T-helper 1 cell treated with Interleukin-12 subunit alpha and Interleukin-12 subunit beta and Interleukin-4 antibody, amounts not matched to agents 30 ng/mL and 1 ng/mL, for 36 hours (primary cell): ENCODE measurements around the gene EXOSC1. TPM values are rescaled to one million over a fixed set of nuclear protein-coding genes. Genes with fewer than 3 reads are reported as not detected.
"Not testable (repeated sequence)": the region's sequence is repeated elsewhere in the genome, so short reads cannot be mapped to it uniquely, and the experiment has no call there.

Source experiments
- intact Hi-C: fragments of 100-400 bp; cut with micrococcal nuclease; formaldehyde crosslinking; loops from one replicate; pipeline ENCODE4 v1.15.1; 2024
- total RNA-seq: library from RNA; stranded (reverse); gene quantifications from 2 replicates; pipeline ENCODE4 v1.2.3, GENCODE V29; 2022

Gene EXOSC1, protein sequence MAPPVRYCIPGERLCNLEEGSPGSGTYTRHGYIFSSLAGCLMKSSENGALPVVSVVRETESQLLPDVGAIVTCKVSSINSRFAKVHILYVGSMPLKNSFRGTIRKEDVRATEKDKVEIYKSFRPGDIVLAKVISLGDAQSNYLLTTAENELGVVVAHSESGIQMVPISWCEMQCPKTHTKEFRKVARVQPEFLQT
- total RNA-seq, result 53.8 and 57.6 TPM in 2 replicates

DNA sequence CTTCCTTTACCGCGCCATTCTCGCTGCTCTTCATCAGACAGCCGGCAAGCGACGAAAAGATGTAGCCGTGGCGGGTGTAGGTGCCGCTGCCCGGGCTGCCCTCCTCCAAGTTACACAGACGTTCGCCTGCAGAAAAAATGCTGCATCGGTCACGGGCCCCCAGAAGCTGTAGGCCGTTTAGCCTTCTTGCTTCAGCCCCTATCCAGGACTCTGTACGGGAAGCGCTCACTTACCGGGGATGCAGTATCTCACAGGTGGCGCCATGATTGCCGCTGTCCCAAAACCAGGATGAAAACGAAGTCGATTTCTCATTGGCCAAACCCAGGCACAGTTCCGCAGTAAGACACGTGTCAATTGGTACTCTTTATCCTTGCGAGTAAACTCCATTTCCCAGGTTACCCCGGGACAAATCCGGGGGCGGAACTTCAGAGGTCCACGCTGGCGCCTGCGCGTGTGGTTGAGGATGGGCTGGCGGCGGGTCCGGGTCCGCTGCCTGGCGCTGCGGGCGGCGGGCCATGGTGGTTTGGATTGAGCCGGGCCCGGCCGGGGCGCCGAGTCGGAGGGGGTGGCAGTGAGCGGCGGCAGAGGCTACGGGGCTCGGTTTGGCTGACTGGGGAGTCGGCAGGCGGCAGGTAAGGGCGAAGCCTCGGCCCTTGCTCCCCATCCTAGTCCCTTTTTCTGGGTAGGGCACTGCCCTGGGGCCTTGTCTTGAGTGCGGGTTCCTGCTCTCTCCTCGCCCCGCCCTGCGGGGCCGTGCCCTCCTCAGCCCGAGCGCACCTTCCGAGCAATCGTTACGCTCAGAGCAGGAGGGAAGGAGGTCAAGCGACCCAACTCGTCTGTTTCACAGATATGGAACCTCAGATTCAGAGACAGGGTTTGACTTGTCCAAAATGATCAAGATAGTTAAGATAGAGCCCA, at the start of gene EXOSC1, which contains the start of gene ZDHHC16:
Gene EXOSC1, minus strand, starts transcription at position 285 of the 918 bp plus-strand sequence. Its CDS starts 21 bp downstream, at position 264.
Gene ZDHHC16, plus strand, starts transcription at position 454 of the 918 bp plus-strand sequence. CDS start 5,501 bp downstream, outside the sequence.
- intact Hi-C loops, result loop anchor here (1.0 to 5.0 kb wide), 12 partner anchors 10 to 241 kb away; partner anchors contain the start of genes ARHGAP19, AVPI1, FRAT1 and FRAT2

DNA sequence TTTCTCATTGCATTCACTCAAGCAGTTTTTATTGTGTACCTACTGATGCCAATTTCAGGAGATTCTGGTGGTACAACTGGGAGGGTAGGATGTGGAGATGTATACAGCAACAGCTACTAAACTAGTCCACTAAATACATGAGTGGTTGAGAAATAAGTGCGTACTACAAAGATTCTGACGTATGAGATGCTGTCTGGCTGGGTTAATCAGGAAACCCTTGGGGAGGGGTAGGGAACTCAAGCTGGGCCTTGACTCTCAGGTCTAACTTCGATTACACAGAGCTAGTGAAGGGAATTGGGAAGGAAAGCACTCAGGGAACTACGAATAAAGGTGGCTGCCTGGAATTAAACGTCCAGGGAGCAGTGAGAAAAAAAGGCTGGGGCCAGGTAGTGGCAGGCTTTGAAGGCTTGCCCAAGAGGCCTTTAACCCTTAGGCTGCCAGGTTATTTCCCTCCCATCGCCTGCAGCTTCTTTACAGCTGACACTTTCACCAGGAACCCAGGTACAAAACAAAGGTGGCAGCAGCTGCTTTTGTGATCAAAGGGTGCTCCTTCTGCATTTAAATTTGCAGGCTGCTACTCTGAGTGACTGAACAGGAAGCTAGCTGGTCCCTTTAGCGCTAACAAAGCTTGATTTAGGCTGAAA, 49.2 kb upstream of the EXOSC1 start:
- intact Hi-C loops, result loop anchor here (5.0 kb wide), 3 partner anchors 663 to 1937 kb away; partner anchors contain the start of genes GOT1, LCOR and TM9SF3

DNA sequence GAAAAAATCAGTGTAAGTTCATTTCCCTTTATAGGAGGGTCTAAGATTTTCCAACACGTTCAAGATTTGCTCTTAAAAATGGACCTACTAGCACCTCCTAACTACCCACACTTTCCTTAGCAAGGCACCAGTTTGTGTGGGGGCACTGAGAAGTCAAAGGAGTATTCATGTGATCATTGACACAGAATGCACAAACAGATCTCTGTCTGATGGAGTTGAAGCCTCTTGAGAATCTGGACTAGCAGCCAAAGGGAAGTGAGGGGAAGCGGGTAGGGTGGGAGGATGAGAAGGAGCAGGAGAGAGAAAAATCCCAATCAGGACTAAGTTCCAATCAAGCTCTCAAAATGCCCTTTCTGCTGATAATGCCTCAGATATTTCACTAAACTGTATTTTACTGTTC, 48.3 kb upstream of the EXOSC1 start:
- intact Hi-C loops, result no loop called here

DNA sequence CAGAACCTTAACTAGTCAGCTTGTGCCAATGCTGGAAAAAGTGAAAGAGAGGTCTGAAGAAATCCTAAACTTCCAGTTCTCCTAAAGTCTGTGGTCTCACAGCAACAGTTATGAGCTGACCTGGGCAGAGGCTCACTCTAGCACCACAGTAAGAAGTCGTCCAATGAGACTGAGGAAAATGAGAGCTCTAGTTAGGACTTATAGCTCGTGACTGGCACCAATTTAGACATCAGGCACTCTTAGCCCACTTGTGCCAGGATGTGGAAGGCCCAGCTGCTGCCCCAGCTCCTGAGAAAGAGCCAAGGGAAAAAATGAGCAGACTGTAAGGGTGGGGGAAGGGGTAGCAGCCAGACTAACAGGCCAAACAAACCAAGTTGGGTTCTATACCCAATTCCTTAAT, 44.8 kb upstream of the EXOSC1 start:
- intact Hi-C loops, result no loop called here

DNA sequence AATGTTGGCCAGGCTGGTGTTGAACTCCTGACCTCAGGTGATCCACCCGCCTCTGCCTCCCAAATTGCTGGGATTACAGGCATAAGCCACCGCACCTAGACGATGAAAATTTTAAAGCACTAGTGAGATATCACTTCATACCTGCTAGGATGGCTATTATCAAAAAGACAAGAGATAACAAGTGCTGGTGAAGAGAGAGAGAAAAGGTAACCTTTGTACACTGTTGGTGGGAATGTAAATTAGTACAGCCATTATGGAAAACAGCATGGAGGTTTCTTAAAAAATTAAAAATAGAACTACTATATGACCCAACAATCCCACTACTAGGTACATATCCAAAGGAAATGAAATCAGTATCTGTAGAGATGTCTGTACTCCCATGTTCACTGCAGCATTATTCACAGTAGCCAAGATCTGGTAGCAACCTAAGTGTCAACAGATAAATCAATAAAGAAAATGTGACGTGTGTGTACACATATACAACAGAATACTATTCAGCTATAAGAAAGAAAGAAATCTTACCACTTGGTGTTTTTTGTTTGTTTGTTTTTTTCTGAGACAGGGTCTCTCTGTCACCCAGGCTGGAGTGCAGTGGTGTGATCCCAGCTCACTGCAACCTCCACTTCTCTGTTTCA, 40.0 kb upstream of the EXOSC1 start:
- intact Hi-C loops, result no loop called here

DNA sequence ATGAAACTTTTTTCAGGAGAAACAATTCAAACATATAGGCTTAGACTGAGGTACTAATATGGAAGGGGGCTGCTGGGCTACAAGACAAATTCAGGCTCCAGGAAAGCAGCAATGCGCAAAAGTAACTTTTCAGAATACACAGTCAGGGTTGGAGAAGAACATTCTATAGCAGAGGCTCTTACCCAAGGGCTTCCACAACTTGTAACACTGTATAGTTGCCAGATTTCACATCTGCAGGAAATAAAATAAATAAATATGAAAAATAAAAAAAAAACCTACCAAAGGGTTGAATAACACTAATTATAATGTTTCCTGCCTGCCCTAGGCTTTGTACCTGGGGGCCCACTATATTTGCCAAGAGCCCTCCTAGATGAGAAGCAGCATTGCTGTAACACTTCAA, 38.1 kb upstream of the EXOSC1 start:
- intact Hi-C loops, result no loop called here

DNA sequence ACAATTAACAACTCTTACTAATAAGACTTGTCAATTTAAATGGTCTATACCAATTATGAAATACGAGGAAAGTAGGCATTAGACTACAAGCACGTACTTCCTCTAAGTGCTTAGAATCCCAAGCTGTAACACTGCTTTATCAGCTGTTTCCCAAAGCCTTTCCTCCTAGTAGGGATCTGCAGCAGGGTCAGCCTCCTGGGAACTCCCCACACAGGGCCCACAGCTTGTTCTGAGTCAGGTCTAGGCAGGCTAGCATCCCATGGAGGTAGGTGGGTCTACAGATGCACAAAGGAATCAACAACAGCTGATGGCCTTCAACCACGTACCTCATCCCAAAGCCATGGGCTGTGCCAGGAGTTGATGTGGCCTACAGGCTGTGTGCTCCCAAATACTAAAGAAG, 37.7 kb upstream of the EXOSC1 start:
- intact Hi-C loops, result no loop called here

DNA sequence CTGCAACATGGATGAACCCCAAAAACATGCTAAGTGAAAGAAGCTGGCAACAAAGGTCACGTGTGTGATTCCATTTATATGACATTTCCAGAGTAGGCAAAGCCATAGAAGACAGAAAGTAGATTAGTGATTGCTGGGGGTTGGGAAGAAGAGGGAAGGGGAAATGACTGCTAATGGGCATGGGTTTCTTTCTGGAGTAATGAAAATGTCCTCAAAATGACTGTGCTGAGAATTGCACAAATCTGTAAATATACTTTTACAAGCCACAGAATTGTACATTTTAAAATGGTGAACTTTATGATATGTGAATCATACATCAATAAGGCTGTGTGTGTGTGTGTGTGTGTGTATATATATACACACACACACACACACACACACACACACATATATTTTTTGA, 36.6 kb upstream of the EXOSC1 start:
- intact Hi-C loops, result no loop called here

DNA sequence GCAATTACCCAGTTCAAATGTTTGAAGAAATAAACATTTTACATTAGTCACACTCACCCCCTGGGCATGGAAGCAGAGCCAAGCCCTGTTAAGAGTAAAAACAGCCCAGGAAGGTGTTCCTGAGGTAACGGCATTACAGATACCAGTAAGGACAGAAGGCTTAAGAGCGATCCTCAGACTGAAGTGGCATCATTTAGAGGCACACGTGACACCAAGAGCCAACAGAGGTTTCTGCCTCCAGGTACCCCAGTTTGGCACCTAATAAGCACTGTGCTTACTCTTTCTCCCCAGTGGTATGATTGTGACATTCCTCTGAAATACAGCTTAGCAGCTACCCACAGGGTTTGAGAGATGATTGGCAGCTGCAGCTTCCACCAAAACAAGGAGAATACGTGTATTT, 35.3 kb upstream of the EXOSC1 start:
- intact Hi-C loops, result no loop called here

DNA sequence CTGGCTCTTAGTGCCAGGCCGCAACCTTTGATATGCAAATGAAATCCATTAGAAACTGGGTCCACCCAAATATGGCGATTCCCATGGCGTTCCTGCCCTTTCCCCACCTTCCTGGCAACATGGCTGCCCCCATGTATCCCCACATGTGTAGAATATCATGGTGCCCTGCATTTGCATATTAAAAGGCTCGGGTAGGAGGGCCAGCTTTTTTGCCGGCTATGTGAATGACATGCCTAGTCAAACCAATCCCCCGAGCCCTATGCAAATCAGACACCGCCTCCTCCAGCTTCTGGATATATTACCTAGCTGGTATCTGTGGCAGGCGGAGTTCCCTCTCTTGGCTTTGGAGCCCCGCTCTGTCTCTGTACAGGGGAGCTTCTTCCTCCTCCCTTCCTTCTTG, 34.1 kb upstream of the EXOSC1 start:
- intact Hi-C loops, result no loop called here

DNA sequence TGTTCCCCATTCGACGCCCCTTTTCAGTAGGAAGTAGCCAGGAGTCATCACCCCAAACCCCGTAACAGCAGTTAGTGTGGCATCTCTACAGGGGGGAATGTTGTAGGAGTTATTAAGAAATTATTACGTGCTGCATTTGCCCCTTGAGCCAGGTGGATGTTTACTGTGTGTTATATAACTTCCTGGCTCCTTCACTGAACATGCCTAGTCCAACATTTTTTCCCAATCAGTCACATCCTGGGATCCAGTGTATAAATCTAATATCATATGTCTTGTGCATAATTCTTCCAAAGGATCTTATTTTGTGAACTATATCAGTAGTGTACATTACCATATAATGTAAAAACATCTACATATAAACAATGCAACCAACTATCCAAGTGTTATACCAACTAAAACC, 33.6 kb upstream of the EXOSC1 start:
- intact Hi-C loops, result not testable (repeated sequence)

DNA sequence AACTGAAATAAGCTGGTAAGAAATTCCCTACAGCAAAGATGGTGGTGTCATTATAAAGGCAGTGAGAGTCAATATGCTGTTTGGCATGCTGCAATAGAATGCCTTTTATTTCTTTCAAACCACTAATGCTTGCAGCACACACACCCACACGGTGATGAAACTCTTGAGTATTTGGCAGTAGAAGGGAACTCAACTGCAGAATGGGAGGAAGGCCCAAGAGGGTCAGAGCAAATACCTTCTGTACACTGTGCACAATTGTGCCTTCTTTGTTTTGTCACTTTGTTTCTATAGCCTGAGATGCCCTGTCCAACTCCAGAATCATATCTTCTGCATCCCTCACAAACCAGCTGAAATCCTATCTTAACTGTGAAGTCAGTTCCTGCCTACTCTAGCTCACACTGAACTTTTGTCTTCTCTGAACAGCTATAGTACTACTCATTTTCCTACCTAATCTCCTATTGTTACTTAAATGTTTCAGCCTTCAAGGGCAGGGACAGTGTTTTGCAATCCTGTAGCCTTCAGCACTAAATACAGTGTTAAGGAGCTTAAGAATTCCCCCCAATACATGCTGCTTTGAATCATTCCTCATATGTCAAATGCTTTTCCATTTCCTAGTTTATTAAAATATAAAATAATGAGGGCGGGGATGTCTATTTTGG, 30.3 kb upstream of the EXOSC1 start:
- intact Hi-C loops, result no loop called here

DNA sequence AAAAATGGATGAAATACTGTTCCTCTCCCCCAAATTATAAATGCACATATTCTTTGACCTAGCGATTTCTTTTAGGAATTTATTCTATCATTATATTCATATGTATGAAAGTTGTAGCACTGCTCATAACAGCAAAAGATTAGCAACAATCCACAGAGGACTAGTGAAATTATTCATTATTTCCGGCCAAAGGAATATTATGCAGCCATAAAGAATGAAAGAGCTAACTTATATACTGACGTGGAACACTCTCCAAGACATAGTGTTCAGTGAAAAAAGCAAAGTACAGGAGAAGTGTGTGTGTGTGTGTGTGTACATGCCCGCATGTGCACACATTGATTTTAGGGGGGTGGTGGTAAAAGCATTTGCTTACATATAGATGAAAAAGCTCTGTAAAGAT, 29.1 kb upstream of the EXOSC1 start:
- intact Hi-C loops, result no loop called here

DNA sequence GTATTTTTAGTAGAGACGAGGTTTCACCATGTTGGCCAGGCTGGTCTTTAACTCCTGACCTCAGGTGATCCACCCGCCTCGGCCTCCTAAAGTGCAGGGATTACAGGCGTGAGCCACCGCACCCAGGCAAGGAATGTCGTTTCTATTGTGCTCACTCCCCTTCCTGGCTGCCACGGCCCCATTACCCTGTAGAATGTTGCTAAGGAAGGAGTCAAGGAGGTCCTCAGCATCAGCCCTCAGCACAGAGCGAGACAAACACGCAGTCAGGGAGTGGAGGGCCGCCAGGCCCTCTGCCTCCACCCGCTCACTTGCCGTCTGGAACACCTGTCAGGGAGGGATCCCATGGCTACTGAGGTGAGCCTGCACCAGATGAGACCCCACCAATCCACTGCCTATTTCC, 23.0 kb upstream of the EXOSC1 start:
- intact Hi-C loops, result not testable (repeated sequence)

DNA sequence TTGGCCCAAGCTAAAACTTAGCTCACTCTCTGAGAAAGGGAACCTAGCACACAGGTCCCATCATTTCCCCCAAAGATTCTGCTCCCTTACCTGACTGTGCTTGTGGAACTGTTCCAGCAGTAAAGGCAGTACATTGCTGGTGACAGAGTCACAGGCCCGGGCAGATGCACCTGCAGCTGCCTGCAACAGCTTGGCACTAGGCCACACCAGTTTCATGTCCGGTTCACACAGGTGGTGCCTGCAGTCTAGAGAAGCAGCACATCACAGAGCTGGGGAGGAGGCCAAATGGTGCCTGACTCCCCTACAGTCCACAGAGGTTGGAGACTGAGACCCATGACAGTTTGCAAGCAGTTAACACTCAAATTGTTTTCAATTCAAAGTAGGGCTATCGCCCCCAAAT, 22.4 kb upstream of the EXOSC1 start:
- intact Hi-C loops, result no loop called here

DNA sequence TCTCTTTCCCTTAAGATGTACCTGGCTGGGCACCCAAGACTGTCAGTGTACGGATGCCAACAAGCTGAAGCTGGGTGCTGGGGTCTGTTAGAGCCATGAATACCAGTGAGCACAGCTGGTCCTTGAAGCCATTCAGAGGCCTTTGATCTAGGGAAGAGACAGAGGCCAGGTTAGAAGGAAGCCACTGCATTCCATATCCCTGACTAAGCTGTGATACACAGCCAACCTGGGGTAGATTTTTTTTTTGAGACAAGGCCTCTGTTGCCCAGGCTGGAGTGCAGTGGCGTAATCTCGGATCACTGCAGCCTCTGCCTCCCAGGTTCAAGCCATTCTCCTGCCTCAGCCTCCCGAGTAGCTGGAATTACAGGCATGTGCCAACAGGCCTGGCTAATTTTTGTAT, 20.9 kb upstream of the EXOSC1 start:
- intact Hi-C loops, result no loop called here

DNA sequence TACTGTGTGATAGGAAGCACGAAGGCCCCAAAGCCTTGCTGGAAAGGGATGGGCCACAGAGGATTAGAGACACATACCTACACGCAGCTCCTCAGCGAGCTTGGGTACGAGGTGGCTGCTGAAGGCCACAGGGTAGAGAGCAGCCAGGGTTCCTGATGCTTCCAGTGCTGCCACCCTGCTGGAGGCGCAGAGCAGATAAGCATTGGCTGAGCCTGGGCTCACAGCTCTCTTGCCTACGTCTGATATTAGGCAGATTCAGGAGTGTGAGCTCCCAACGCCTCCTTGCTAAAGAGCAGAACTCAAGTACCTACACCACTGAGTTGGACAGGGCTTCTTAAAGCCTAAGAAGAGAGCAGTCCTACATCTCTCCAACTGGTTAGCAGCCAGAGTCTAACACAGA, 20.2 kb upstream of the EXOSC1 start:
- intact Hi-C loops, result no loop called here

DNA sequence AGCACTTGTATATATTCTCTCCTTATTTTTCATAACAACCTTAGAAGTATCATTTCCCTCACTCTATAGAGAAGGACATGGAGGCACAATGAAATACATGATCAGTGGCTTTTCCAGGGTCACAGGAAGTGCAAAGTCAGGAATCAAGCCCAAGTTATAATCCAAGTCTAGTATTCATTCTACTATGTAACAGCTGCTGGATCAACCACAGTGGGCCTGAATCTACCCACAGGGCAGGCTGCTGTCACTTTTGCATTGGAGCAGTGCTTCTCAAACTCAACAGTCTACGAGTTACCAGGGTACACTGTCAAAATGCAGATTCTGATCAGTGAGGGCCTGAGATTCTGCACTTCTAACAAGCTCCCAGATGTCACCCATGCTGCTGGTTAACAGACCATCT, 18.4 kb upstream of the EXOSC1 start:
- intact Hi-C loops, result no loop called here

DNA sequence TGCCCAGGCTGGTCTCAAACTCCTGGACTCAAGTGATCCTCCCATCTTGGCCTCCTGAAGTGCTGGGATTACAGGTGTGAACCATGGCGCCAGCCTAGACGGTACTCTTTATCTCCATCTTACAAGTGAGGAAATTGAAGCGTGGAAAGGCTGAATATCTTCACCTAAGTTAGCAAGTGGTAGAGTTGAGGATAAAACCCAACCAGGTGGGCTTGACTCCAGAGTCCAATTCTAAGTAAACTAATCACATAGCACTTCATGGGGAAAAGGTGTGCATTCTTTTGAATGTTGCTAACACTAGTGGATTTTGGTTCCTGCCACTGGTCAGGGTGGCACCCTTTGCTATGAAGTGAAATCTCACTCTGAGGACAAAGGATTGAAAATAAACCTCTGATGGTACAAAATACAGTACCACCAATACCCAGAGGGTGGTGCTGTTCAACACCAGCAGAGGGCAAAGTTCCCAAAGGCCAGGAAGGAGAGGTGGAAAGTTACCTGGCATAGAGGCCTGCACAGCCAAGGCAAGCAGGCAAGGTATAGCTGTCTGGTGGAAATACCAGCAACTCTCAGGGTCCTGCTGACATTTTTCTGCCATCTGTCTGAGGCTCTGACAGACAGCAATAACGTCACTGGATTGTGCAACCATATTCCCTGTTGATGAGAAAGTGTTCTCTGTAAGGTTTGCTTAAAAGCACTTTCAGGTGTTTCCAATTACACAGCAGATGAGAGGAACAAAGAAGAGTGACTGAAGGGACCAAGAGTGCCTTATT, 17.7 kb upstream of the EXOSC1 start:
- intact Hi-C loops, result loop anchor here (1.0 to 2.0 kb wide), 4 partner anchors 17 to 90 kb away; partner anchors contain the start of genes EXOSC1, MMS19, UBTD1 and ZDHHC16

DNA sequence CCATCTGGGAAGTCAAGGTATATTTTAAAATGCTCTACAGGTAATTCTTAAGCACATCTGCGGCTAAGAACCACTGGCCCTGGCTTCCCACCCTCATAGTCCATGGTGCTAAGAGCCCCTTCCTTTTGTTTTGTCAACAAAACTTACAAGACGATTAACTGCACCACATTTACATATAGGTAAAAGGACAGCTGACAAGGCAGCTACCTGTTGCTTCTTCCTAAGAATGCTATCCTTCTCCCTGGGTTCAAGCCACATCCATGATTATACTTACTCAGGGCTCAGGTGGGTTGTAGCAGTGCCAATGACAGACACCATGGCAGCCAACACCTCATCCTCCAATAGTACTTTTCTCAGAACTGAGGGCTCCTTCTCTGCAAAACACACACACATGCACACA, 16.5 kb upstream of the EXOSC1 start:
- intact Hi-C loops, result loop anchor here (2.0 kb wide), 1 partner anchor 16 kb away; the partner anchor contains the start of genes EXOSC1 and ZDHHC16
